ENCODE measurements around the gene TMPRSS11A.

The TMPRSS11A gene

GRCh38 chr4:67911638-67912037 is 51.7 kb downstream of the TMPRSS11A start:
- no peak for DNase-seq (ENCODE audit: low spot score)

DNA sequence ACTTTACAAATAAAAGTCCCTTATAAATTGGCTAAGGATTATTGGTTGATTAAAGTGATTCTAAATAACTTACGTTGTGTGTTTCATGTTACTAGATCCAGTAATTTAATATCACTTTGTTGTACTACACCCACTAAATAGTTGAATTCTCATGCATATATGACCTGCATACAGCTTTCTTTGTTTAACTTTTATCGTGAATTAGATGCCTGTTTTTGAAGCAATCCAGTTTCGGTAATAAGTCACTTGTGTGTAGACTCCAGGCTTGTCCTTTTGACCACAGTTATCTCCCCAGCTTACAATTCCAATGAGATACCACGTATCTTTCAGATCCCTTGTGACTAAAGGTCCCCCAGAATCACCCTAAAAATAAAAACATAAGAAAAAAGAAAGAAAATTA is 52.2 kb downstream of the TMPRSS11A start:
- no peak for DNase-seq (ENCODE audit: low spot score)

DNA sequence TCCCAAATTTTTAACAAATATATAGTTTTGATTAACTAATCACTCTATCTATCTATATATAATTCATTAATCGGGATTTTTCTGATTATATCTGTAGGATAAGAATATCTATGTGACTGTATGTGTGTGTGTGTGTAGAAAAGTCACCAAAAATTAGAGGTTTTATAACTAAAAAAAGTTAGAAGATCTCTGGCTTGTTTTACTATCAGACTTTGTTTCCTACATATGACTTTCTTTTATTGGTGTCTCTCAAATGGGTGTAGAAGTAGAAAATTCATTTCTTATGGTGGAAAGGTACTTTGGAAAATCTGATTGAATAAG is 52.7 kb downstream of the TMPRSS11A start:
- DNase-seq (ENCODE audit: low spot score), result no peak

- peak; percentile 38 for DNase-seq (ENCODE audit: low spot score)
Measured at GRCh38 chr4:67909905-67910584, 53.2 kb downstream of the TMPRSS11A start.

DNA sequence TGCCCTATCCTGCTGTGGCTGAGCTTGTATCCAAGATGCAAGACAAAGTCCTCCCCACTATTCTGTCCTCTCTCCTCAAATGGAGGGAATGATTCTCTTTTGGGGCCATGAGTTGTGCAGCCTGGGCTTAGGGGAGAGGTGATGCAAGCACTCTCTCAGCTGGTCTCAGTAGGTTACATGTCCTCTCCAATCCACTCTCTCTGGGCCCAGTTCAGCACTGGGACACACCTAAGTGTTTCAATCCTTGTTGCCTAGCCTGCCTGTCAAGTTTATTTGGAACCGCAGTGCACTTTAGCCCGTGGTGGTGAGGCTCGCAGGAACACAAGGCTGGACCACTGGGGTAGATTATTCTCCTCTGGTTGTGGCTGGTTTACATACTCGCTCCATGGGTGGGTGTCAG is 55.6 kb downstream of the TMPRSS11A start:
- no peak for DNase-seq (ENCODE audit: low spot score)

DNA sequence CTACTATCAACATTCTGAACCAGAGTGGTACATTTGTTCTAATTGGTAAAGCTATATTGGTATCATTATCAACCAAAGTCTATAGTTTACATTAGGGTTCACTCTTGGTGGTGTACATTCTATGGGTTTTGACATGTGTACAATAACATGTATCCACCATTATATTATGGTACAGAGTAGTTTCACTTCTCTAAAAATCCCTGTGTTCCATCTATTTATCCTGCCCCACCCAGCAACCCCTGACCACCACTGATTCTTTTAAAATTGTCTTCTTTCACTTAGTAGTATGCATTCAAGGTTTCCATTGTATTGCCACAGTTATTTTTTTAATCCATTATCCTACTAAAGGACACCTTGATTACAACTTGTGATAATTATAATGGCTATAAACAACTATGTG is 64.2 kb downstream of the TMPRSS11A start:
- no peak for DNase-seq (ENCODE audit: low spot score)

DNA sequence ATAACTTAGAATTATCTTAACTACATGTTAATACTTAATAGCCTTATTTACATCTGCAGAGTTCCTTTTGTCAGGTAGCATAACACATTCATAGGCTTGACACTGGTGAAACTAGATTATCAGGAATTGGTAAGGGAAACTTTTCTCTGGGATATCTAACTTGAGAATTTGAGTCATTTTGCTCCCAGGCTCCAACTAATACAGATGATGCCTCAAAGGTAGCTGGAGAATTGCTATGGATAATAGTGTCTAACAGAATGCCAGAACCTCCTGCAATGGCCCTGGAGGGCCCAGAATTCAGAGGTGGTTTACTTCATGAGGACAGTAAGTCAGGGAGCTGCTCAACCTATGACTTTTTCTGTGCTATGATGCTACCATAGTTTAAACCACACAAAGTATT is 65.6 kb downstream of the TMPRSS11A start:
- no peak for DNase-seq (ENCODE audit: low spot score)

DNA sequence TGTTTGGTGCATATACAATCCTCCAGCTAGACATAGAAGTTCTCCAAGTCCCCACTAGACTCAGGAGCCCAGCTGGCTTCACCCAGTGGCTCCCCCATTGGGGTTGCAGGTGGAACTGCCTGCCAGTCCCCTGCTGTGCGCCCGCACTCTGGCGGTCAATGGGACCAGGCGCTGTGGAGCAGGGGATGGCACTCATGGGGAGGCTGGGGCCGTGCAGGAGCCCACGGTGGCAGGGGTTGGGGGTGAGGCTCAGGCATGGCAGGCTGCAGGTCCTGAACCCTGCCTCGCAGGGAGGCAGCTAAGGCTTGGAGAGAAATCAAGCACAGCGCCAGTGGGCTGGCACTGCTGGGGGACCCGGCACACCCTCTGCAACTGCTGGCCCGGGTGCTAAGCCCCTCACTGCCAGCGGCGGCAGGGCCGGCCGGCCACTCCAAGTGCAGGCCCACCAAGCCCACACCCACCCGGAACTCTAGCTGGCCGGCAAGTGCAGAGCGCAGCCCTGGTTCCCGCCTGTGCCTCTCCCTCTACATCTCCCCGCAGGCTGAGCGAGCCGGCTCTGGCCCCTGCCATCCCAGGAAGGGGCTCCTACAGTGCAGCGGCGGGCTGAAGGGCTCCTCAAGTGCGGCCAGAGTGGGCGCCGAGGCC is 66.8 kb downstream of the TMPRSS11A start:
- DNase-seq (ENCODE audit: low spot score), result no peak

DNA sequence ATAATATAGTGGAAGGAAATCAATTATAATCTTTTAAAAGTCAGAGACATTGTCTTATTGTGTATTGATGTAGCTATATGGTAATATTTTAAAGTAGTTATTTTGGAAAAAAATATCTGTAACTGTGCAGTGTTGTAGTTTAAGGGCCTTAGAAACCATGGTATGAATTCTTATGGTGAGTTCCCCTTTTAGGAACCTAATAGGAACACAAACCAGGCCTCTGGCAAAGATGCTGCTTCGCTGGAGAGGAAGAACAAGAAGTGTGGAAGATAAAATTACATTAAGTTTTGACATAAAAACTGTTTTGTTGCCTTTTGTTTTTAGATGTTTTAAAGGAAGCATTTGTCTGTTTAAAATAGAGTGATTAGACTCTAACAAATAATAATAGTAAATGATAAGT is 68.6 kb downstream of the TMPRSS11A start:
- no peak for DNase-seq (ENCODE audit: low spot score)

DNA sequence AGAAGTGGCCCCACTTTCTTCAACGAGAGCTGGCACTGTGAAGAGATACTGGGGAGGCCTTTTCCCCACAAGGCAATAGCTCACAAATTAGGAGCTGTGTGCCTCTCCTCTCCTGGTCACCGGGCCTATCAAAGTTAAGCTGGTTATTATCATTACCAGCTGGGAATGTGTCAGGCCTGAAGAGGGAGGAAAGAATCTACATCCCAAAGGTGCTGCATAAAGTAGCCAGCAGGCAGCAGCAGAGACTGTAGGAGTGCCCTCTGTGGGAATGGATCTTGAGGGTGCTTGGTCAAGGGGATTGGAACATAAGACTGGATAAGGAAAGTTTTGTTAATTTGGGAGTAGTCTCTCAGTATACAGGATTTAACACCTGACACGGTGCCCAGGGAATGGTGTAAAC is 70.4 kb downstream of the TMPRSS11A start:
- no peak for DNase-seq (ENCODE audit: low spot score)

DNA sequence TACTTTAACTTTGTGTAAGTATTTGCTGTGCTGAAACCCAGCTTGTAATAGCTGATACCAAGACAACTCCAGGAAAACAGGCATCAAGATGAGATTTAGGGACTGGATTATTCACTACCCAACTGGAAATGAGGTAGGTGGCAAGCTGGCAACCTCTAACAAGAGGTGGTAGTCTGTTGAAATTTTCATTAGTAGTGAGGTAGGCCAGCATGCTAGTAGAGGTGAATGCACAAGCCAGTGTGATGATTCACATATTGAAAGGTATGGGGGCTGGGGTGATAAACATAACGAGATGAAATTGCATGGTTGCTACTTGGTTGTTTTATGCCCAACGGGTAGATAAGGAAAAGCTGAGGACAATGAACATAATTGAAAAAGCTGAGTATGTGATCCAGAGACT is 71.0 kb downstream of the TMPRSS11A start:
- DNase-seq (ENCODE audit: low spot score), result no peak

GRCh38 chr4:67891645-67892044 is 71.6 kb downstream of the TMPRSS11A start:
- no peak for DNase-seq (ENCODE audit: low spot score)

DNA sequence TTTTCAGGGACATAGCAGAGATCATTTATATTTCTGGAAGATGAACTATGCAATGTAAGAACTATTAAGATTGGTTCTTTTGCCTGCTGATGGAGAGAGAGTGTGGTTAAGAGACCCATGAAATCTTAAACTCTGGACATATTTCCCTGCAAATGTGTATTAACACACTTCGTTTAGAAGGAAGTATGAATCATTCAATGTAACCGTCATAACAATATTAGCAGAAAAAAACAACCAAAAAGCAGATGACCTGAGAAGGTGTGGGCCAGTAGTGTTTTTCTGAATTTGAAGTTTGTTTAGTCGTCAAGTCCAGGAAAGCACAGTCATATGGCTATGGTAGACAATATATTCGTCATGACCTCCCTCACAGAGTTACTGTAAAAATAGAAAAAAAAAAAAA is 77.0 kb downstream of the TMPRSS11A start:
- DNase-seq (ENCODE audit: low spot score), result peak; percentile 79

- peak; percentile 90 for DNase-seq (ENCODE audit: low spot score)
Measured at GRCh38 chr4:67885762-67886161, 77.5 kb downstream of the TMPRSS11A start.

GRCh38 chr4:67884701-67885100 is 78.6 kb downstream of the TMPRSS11A start:
- DNase-seq (ENCODE audit: low spot score), result no peak

DNA sequence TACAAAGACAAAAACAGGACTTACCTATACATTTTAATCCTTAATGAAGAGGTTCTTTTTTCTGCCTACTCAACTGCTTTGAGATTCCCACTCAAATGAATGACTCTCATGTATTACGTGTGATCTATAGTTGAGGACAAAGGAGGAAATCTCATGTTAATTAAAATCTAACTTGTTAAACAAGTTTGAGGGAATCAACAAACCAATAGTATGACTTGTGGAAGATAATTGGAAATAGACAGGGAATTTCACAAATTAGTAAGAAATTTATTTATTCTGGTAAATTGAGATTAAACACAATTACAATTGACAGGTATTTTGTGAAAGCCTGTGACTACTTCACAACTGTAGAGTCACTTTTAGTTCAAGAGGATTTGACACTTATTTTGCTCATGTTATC is 79.4 kb downstream of the TMPRSS11A start, which contains the start of gene TMPRSS11D:
Gene TMPRSS11D (minus strand): TSS at position 101 of the 400 bp plus-strand sequence. CDS start 69 bp downstream, at position 32.
- DNase-seq (ENCODE audit: low spot score), result no peak

GRCh38 chr4:67883458-67883857 is 79.8 kb downstream of the TMPRSS11A start:
- DNase-seq (ENCODE audit: low spot score), result no peak

DNA sequence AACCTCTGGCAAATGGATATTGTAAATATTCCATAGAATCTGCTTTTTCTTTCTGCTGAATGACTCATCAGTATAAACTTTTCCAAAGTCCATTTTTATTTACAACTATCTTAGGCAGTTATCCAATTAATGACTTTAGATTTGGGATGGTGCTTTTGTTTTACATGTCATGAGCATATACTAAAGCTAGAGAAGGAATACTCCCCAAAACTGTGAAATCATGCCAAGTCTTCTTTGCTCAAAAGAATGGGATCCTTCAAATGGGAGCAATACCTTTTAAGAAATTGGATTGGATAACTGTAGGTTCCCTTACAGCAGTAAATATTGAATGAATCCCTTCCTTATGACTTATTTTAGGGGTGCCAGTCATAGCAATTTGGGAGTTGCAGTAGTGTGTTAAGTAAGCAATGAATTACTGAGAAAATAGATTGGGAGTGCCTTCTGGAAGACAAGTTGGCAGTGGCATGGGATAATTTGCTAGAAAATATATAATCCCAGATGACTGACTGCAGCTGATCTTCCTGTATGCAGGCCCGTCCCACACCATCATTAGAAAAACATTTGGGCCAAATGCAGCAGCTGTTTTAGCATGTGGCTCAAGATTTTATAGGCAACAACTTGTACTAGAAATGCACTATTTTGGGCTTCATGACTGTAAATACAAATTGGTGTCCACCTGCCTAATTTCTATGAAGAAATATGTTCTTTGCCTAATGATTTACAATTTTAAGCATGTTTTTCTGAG is 82.3 kb downstream of the TMPRSS11A start:
- no peak for DNase-seq (ENCODE audit: low spot score)

DNA sequence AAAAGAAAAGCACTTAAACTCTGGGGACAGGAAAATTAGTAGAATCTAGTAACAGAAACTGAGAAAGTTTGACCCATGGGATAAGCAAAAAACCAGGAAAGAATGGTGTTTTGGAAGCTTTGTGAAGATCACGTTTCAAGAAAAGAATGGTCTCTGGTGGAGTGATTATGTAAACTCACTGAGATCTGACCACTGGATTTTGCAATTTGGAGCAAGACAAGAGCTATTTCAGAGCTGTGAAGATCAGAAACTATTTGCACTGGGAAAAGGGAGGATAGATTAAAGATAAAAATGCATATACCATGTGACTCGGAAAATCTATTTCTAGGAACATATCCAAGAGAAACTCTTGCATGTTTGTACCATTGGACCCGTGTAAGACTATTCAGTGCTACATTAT is 83.8 kb downstream of the TMPRSS11A start:
- no peak for DNase-seq (ENCODE audit: low spot score)

DNA sequence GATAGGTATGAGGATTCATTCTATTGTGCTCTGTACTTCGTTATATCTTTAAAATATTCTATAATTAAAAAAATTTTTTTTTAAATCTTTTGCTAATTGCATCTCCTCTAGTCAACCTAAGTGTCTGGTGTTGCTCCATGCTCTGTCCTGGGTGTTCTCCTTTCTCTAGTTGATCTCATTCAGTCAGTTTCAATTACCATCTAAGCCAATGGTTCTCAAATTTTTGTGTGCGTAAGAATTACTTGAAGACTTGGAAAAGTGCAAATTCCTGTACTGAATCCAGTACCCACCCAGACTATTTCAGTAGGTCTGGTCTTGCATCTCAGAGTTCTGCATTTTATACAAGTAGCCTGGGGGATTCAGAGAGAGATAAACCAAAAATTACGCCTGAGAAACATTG is 86.2 kb downstream of the TMPRSS11A start:
- no peak for DNase-seq (ENCODE audit: low spot score)

GRCh38 chr4:67874986-67875385 is 88.3 kb downstream of the TMPRSS11A start:
- DNase-seq (ENCODE audit: low spot score), result no peak

DNA sequence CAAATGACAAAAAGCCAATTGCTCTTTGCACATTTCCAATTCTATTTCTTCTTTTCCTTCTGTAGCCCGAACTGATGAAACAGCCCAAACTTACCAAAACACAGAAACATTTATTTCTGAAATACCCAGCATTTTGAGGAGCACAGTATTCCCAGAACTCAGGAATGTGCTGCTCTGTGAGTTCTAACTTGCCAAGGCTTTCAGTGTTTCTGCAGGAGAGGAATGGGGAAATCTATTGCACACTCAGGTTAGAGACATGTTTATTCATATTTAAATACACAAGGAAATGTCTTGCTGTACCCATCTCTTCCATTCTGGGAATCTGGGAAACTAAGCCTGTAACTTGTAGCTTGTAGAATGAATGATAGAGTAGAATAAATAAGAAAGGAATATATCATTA is 90.2 kb downstream of the TMPRSS11A start:
- DNase-seq (ENCODE audit: low spot score), result no peak

DNA sequence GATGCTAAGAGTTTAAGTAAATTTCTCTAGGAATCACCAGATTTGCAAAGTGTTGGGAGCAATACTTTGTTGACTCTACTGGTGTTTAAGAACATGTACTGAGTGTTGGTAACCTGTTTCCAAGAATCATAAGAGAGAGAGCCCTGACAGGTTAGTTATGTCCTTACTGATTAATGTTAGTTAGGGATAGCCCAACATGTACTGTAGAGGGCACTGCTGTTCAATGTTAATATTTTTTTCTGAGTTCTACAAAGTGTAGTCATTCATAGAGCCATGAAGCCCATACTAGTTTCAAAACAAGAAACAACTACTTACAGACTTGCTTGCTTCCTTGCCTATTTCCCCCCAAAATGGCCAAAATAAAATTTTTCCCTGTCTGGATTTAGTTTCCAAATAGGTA is 91.4 kb downstream of the TMPRSS11A start:
- peak; percentile 57 for DNase-seq (ENCODE audit: low spot score)
